Prostate gland (tissue), 2 donors: ENCODE results near the gene C1orf105. TPM values are rescaled to one million over a fixed set of nuclear protein-coding genes. Genes with fewer than 3 reads are reported as not detected.
"Not testable (repeated sequence)": the region's sequence is repeated elsewhere in the genome, so short reads cannot be mapped to it uniquely, and the experiment has no call there.

Experiments
- DNase-seq: peaks from one replicate; pipeline ENCODE4 v3.0.0-alpha.2; 2019; ENCODE audit warnings: low spot score
- H3K27ac ChIP-seq, 2 donors: fragments of 200-600 bp; sonication (generic); 2 replicates each; pipeline ENCODE4 v1.5.1; 2017 to 2019
- H3K27me3 ChIP-seq: fragments of 200-600 bp; sonication (generic); replicated peaks from 2 replicates; pipeline ENCODE4 v1.5.1; 2019; ENCODE audit not compliant: insufficient read depth
- H3K36me3 ChIP-seq, 2 donors: fragments of 200-600 bp; sonication (generic); 1 replicate in 1 of 2; 2 replicates in 1 of 2; pipeline versions ENCODE4 v1.5.1 to v1.8.1; 2017 to 2019
- H3K4me1 ChIP-seq: fragments of 200-600 bp; sonication (generic); replicated peaks from 2 replicates; pipeline ENCODE4 v1.5.1; 2019
- H3K4me3 ChIP-seq, 2 donors: fragments of 200-600 bp; sonication (generic); 2 replicates each; pipeline ENCODE4 v1.5.1; 2017 to 2019
- H3K9me3 ChIP-seq: fragments of 200-600 bp; sonication (generic); 2 replicates; pipeline ENCODE4 v1.5.1; 2017
- CTCF ChIP-seq, 4 experiments: fragments of 200-600 bp in 2 of 4; fragments of 450-650 bp in 2 of 4; sonication (generic) in 2 of 4; IDR thresholded peaks; 1 replicate in 3 of 4; 2 replicates in 1 of 4; pipeline ENCODE4 v1.5.1; 2016 to 2019; ENCODE audit warnings: antibody characterized with exemption in 4 of 4, mild to moderate bottlenecking in 2 of 4, moderate library complexity in 2 of 4
- POLR2A ChIP-seq: fragments of 450-650 bp; IDR thresholded peaks from one replicate; pipeline ENCODE4 v1.6.1; 2016; ENCODE audit warnings: antibody characterized with exemption, mild to moderate bottlenecking
- POLR2AphosphoS5 ChIP-seq: sonication (generic); formaldehyde crosslinking; IDR thresholded peaks from one replicate; pipeline ENCODE4 v1.6.1; 2017; ENCODE audit warnings: antibody characterized with exemption
- WGBS: methylation state at CpG from one replicate; pipeline ENCODE4 v1.1.5; 2018; 5-methylcytosine and 5-hydroxymethylcytosine counted together
- intact Hi-C: fragments of 100-400 bp; cut with DNase I; formaldehyde crosslinking; loops from one replicate; pipeline ENCODE4 v1.14.2; 2022
- total RNA-seq, 2 donors: library from RNA; depleted of rRNA; stranded (reverse); fragments of >200 nt; gene quantifications; one replicate each; pipeline ENCODE4 v1.1.0, GENCODE V29; 2016

Gene C1orf105, protein sequence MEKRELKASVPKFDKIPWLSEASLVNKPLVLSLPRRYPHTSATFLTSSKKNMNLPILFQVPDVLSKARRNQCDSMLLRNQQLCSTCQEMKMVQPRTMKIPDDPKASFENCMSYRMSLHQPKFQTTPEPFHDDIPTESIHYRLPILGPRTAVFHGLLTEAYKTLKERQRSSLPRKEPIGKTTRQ
- total RNA-seq = 1 to 10 TPM in 1 of 2 donors, under 1 TPM in 1; 0.36 to 1.4 TPM

- H3K27ac ChIP-seq = no peak within 1 kb of the TSS
- intact Hi-C loops = loop anchor here (10.0 kb wide), 1 partner anchor 416 kb away; no protein-coding TSS in a partner anchor
- WGBS = 96% methylated on average over 1 of the region's 1 CpG
These were observed at the start of gene C1orf105 for GRCh38 chr1:172420385-172420784. C1orf105 (plus strand) TSS chr1:172420685; CDS start chr1:172420886, 201 bp downstream.

GRCh38 chr1:172371646-172372045, 48.8 kb upstream of the C1orf105 start:
- H3K9me3 ChIP-seq, H3K27me3 ChIP-seq, H3K27ac ChIP-seq, H3K4me1 ChIP-seq, intact Hi-C loops, DNase-seq, H3K36me3 ChIP-seq, H3K4me3 ChIP-seq: not testable (repeated sequence)
- 100% methylated on average over 2 of the region's 3 CpGs for WGBS

More at GRCh38 chr1:172420385-172420784, at the start of gene C1orf105:
- no peak within 1 kb of the TSS for H3K4me3 ChIP-seq
- no peaks in the 10 kb centered on the region for H3K27me3 ChIP-seq
- H3K36me3 ChIP-seq = no peaks in the 10 kb centered on the region
- DNase-seq = no peak
- no peaks in the 10 kb centered on the region for H3K4me1 ChIP-seq
- H3K9me3 ChIP-seq = no peaks in the 10 kb centered on the region
- no peak for TF ChIP-seq CTCF (IDR thresholded peaks at IDR 0.05)
- no peak for TF ChIP-seq POLR2A
- no peak for TF ChIP-seq POLR2AphosphoS5

DNA sequence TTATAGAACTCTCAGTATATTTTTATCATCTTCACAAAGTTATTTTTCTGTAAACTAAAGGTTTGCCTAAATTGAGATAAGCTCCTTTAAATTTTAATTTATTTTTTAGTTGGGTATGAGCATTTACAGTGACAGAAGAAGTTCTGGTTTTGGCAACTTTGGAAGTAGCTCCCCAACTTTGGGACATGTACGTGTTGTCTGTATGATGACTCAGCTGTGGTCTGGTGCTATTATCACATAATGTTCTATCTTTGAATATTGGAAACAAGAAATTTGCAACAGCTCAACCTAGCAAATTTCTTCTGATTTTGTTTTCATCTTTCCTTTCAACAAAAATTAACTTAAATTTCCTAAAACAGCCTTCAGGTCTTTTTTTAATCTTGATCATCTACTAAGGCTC, 46.6 kb upstream of the C1orf105 start:
- Histone ChIP-seq H3K27me3 (no peaks in the 10 kb centered on the region), H3K9me3 (no peaks in the 10 kb centered on the region), H3K4me1 (no peaks in the 10 kb centered on the region), H3K27ac (no peak overlapping the region), H3K4me3 (no peak overlapping the region), H3K36me3 (no peaks in the 10 kb centered on the region)
- TF ChIP-seq POLR2A (no peak), POLR2AphosphoS5 (no peak), CTCF (IDR thresholded peaks at IDR 0.05) (no peak)
- intact Hi-C loops = no loop called here
- 64% methylated on average over 1 of the region's 1 CpG for WGBS
- no peak for DNase-seq

DNA sequence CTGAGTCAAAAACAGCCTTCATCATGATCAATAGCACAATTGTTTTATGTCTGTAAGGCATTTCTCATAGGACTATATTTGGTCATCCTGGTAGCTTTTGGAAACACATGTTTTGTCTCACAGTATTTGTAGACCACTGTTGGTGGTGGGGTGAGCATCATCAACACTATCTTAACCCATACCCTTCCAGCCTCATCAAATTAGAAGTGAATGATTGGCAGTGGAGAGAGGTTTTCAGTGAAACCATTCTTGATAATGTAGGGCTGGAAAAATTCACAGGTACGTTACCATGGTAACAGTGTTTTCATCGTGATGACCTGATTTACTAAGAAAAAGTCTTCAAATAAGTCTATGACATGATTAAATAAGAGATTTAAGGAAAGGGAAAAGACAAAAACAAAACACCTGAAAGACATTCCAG, 45.3 kb upstream of the C1orf105 start:
- DNase-seq = no peak
- Histone ChIP-seq H3K9me3 (no peaks in the 10 kb centered on the region), H3K27ac (no peak overlapping the region), H3K4me3 (no peak overlapping the region), H3K36me3 (no peaks in the 10 kb centered on the region), H3K4me1 (no peaks in the 10 kb centered on the region), H3K27me3 (no peaks in the 10 kb centered on the region)
- 77% methylated on average over 2 of the region's 2 CpGs for WGBS
- intact Hi-C loops = no loop called here
- TF ChIP-seq POLR2A (no peak), POLR2AphosphoS5 (no peak), CTCF (IDR thresholded peaks at IDR 0.05) (no peak)

- WGBS = 57% methylated on average over 2 of the region's 2 CpGs
These were observed 44.1 kb upstream of the C1orf105 start for GRCh38 chr1:172376431-172376830.

More at GRCh38 chr1:172376431-172376830, 44.1 kb upstream of the C1orf105 start:
- Histone ChIP-seq H3K27me3 (no peaks in the 10 kb centered on the region), H3K4me1 (no peaks in the 10 kb centered on the region), H3K27ac (no peak overlapping the region), H3K36me3 (no peaks in the 10 kb centered on the region), H3K4me3 (no peak overlapping the region), H3K9me3 (no peaks in the 10 kb centered on the region)
- no peak for DNase-seq
- TF ChIP-seq POLR2A = no peak
- no peak for TF ChIP-seq POLR2AphosphoS5
- no peak for TF ChIP-seq CTCF (IDR thresholded peaks at IDR 0.05)
- intact Hi-C loops = no loop called here
